ENCODE results near the gene IMPA2.
"Not testable (repeated sequence)": the region's sequence is repeated elsewhere in the genome, so short reads cannot be mapped to it uniquely, and the experiment has no call there.

IMPA2 gene

DNA sequence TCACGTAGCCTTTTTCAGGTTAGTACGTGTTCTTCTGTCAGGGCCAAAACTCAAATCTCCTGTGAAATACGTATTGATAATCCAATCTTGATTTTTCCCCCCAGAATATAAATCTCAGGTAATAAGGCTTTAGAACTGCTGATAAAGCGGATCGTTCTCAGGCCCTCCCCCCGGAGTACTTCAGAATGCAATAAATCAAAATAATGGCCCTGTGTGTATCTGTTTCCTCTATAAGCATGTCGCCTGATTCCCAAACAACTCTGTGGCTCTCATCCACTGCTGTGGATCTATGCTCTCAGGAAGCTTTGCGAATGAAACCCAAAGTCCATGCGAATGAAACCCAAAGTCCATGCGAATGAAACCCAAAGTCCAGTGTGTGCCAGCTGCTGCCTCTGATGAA is 49.4 kb downstream of the IMPA2 start:
- no peak for DNase-seq

DNA sequence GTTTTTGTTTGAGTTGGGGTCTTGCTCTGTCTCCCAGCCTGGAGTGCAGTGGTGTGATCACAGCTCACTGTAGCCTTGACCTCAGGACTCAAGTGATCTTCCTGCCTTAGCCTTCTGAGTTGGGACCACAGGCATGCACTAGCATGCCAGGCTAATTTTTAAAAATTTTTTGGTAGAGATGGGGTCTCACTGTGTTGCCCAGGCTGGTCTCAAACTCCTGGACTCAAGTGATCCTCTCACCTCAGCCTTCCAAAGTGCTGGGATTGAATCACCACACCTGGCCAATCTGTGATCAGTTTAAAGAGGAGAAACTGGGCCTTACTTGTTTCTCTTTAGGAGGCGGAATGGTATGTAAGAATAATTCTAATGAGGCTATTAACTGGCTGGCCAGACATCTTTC is 49.9 kb downstream of the IMPA2 start:
- no peak for DNase-seq

DNA sequence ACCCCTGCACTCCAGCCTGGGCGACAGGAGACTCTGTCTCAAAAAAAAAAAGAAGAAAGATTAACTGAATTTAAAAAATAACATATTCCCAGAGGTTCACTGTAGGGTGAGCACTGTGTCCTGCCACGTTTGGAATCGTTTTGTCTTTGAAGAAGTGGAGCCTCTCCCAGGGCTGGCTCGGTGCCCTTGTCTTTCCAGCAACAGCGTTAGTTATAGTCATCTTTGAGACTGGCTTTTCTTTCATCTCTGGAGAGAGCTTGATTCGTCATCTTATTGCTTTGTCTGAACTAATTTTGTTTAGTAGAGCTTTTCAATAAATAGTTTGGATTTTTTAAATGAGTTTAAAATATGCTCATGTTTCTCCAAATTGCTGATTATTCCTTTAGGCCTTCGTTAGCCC is 50.5 kb downstream of the IMPA2 start:
- no peak for DNase-seq

DNA sequence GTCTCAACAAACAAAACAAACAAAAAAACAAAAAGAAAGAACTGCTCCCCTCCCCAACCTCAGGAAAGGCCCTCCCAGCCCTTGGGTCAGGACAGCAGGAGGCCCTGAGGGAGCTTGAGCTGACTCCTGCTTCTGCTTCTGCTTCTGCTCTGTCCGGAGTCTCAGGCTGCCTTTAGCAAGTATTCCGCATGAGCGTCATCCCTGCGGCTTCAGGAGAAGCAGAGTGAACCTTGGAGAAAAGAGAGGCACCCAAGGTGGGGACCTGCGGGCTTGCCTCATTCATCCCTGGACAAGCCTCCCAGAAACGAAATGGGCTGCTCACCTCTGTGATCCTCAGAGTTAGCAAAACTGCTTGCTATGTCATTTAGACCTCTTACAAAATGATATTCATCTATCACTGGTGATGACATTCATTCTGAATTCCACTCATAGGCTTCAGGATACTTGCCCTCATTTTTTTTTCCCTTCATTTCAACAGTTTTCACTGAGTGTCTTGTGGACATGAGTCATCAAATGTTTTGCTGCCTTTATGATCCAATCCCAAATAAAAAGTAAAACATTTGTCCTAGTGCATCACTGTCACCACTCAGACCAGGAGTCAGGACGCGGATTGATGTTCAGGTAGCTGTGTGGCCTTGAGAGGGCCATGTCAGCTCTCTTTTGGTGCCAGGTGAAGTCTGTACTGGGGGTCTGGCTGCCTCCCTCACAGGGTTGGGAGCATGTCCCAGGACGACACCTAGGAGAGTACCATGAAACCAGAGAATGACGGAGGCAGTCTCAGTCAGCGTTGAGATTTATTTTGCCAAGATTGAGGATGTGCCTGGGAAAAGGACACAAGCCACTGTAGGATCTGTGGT is 51.7 kb downstream of the IMPA2 start:
- no peak for DNase-seq

DNA sequence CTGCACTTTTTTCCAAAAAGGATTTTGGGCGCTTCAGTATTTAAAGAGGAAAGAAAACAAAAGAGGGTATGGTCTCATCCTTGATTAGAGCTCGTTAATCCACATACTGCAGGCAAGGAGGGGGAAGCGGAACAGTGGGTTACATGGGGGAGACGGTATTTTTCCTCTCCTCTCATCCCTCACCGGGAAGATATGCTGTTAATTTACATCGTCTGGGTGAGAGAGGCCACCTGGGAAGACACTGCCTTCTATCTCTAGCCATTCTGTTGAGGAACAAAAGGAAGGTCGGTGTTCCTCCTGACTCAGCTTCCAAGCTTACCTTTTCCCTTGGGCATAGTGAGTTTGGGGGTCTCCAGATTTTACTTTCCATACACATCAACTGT is 52.3 kb downstream of the IMPA2 start:
- DNase-seq, result no peak

DNA sequence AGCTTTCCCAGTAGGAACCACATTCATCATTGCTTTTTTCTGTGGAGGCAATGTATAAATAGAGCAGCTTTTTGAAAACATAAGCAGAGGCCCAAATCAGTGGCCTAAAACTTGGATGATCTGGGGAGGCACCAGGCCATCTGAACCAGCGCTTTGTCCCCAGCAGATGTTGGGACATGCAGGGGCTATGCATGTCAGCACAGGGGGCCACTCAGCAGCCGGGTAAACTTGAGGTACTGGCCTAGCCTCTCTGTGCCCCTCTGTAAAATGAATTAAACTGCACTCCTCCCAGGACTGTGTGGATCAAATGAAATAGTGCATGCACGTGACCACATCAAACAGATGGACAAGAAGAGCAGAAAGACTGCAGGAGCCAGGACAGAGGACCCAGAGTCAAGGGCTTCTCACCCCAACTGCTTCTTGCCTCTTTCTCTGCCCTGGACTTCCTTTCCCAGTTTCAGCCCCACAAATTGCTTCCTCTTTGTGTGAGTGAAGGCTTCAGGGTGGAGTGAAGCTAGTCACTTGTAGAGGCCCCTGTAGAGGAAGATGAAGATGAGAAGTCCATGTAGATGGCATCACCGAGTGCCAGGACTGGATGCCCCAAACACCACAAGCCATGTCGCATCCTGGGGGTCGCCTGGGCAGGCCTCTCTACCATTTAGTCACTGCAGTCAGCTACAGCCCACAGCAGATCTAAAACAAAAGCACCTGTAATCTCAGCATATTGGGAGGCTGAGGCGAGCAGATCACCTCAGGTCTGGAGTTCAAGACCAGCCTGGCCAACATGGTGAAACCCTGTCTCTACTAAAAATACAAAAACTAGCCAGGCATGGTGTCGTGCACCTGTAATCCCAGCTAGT is 53.2 kb downstream of the IMPA2 start:
- DNase-seq, result no peak

DNA sequence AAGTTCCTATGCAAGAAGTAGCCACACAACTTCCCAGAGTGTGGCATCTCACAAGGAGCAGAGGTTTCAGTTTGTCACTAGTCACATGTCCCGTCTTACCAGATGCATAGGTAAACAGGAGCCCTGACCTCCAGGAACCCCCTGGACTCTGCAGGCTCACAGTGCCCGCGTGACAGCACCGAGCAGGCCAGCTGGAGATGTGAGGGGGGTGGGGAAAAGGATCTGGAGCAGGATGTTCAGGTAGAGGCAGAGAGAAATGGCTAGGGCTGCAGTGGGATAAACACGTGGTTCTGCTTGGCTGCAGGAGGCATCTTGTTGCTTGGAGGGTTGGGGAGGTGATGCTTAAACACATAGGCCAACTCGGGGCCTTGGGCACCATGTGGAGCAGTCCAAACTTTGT is 54.2 kb downstream of the IMPA2 start:
- no peak for DNase-seq

DNA sequence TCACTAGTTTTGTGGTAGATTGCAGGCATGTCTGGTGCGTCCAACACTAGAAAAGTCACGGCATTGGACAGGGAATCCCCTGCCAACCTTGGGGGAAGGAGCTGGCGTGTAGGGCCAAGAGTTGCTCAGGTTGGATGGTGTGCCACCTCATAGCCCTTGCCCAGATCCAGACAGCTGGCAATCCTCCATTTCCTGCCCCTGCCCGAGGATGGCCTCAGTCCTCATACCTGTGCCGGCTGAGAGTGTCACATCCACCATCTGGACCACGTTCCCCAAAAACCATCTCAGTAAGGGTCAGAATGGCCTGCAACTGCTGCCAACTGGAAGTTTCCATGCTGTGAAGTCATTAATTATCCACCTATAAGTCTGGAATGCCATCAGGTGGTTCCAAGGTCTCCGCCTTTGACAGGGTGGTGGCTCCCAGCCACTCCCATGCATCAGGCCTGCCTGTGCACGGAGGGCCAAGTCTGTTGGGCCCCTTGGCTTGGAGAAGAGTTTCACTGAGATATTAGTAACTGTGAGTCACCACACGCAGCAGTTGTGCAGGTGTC is 55.0 kb downstream of the IMPA2 start:
- no peak for DNase-seq

DNA sequence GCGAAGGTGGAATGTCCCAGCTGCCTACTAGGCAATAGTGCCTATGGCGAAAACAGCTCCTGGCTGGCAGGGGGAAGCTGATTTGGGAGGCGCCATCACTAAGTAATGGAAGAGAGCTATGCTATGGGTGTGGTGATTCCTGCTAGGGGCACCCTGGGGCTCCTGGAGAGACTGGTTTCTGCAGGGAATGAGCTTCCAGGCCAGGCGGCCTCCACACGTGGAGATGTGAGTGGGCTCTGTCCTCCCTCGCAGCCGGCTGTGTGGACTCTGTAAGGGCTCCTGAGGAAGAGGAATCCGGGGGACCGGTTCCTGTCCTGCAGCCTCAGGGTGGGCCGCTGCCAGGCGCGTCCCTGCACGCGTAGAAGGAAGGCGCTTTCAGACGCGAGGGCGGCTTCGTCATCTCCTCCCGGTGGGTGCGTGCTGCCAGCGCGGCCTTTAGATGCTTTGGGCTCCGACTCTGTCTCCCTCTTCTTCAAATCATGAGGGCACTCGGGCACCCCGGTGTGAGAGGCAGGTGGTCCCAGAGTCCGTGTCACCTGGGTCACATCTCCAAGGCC is 56.9 kb downstream of the IMPA2 start:
- no peak for DNase-seq

DNA sequence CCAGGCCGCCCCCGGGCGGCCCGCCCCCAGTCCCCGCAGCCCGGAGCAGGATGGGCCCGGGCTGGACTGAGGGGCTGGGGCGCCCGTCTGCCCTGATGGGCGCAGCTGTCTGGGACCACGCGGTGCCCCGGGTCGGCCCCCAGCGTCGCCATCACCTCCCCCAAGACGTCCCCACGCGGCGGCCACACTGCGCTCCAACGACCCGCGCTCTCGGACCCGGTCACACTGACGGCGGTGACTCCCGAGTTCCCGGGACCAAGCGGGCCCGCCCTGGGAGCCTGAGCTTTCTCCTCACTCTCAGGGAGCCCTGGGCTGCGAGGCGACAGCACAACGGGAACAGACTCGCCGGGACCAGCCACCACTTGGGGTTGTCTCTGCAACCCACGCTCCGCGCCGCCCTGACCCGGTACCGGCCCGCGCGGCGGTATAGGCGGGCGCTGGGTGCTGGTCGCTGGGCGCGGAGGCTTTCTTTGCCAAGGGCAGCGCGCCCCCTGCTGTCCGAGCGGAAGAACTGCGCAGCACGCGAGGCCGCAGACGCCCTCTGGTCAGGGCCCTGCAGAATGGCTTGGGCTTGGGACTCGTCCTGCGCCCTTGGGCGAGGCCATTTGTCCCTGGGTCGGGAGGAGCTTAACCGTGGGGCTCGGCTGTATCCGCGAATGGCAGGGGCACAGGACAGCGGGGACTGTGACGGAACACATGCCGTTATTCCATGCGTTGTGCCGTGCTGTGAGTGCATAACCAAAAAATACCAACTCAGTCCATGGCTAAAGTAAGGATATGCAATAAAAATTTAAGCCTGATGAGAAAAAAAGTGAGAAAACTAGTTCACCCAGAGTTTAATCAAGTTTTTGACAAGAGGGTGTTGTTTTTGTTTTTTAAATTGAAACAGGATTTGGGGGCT is 57.6 kb downstream of the IMPA2 start:
- DNase-seq, result peak; percentile 71

DNA sequence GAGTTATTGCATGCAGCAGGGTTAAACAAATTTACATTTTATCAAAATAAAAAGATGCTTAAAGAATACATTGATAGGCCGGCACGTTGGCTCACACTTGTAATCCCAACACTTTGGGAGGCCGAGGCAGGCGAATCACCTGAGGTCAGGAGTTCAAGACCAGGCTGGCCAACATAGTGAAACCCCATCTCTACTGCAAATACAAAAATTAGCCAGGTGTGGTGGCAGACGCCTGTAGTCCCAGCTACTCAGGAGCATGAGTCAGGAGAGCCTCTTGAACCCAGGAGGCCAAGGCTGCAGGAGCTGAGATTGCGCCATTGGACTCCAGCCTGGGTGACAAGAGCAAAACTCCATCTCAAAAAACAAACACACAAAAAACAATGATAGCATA is 58.2 kb downstream of the IMPA2 start:
- not testable (repeated sequence) for DNase-seq

DNA sequence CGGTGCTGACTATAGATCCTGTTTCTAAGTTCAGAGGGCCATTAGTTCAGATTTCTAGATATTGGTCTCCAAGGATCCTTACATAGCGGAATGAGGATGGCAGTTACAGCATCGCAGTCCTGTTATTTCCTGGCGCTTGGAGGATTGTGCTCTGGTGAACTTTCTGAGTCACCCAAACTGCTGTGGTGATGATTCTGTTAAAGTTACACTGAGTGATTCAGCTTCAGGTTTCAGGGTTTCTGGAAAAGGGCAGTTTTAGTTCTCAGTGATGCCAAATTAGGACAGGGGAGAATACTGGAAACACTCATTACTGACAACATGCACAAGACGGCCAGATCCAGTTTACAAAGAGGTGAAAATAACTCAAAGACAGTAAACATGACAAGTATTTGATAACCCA is 60.3 kb downstream of the IMPA2 start:
- DNase-seq, result no peak

DNA sequence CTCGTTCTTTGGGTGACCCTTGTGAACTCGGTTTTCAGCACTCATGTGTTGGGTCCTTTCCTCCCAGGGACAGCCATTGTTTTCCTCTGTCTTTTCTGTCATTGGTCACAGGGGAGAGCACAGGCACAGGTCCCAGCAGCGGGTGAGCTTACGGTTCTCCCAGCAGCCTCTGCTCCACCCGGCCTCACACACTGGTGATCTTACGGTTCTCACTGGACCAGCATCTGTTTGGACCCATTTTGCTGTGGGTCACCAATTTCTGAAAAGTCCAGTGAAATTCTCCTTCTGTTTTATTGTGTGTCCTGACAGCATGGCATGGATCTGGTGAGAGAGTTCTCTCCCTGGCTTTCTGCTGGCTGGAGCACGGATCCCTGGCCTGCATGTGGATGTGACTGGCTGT is 62.5 kb downstream of the IMPA2 start:
- DNase-seq, result no peak

DNA sequence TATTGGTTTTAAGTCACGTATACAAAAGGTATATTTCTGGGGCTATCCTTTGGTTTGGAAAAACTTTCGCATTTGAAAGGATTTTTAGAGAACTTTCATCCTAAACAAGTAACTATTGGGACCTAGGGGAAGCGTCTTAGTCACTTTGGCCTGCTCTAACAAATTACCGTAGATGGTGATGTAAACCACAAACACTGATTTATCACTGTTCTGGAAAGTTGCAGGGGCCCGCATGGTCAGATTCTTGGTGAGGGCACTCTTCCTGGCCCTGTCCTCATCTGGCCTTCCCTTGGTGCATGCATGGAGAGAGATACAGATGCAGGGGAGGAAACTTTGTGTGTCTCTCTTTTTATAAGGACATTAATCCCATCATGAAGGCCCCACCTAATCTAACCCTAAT is 63.3 kb downstream of the IMPA2 start:
- DNase-seq, result no peak

DNA sequence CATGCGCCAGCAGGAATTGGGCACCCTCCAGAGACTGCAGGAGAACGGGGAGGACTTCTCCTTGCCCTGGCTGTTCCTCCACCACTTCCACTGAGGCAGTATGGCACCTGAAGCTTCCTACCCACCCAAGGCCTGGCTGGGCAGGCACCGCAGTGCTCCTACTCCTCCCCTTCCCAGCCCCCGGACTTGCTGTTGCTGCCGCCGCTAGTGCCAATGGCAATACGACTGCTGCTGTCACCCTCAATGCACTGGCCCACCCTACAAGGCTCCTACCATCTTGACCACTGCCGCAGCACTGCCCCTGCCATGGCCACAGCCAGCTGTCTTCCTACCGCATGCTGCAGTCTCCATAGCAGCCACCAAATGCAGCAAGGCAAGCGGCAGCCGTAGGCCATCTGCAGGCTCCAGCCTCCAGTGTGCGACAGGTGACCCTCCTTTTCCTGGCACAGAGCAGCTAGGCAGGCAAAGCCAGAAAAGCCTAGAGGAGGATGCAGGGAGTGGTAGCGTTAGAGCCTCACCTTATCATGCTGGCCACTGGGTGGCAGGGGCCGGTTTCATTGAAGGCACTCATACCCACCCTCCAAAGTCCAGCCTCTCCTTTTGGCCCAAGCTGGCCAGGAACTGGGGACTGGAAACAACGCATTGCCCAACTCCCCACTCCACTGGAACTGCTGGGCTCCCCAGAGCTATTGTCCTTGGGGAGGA is 64.9 kb downstream of the IMPA2 start:
- no peak for DNase-seq

DNA sequence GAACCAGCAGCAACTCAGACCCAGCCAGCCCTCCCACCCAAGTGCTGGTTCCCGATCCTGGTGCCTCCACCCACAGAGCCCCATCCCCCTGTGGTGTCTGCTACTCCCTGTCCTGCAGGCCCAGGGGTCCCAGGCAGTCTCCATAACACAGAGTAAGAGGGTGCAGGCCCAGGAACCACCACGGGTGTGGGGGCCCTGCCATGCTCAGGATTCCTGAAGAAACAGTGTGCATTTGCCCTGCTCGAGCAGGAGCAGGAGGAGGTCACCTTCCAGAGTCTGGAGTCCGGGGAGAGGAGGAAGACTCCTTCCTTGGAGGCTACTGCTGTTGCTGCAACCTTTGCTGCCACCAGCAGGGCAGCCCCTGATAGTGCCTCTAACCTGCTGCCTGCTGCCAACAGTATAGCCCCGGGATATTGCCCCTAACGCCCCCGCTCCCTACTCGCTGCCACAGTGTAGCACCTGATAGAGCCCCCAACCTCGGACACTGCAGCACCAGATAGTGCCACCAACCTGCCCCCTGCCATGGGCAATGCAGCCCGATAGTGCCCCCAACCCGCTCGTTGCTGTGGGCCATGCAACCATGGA is 65.5 kb downstream of the IMPA2 start:
- DNase-seq, result no peak

DNA sequence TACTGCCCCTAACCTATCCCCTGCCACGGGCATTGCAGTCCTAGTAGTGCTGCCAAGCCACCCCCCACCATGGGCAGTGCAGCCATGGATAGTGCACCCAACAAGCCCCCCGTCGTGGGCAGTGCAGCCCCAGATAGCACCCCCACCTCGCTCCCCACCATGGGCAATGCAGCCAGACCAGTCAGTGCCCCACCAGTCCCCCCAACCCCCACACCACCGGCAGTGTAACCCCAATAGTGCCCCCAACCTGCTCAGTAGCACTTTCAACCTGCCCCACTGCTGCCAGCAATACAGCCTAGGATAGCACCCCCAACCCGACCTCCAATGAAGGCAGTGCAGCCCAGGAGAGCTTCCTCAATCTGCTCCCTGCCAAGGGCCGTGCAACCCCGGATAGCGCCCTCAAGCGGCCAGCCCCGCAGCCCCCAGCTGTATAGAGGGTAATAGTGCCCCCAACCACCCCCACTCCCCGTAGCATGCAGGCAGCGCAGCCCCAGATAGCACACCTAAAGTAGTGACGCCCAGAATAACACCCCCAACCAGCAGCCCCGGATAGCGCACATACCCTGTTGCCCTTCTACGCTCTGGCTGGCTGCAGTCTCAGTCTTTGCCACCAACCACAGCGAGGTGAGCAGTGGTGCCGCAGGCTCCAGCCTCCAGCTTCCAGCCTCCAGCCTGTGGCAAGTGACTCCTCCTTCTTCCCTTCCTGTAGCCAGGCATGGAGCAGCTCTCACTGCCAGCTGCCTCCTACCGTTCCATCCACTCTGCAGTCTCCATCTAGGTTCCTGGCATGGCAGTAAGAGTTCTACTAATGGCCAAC is 66.9 kb downstream of the IMPA2 start:
- DNase-seq, result no peak

DNA sequence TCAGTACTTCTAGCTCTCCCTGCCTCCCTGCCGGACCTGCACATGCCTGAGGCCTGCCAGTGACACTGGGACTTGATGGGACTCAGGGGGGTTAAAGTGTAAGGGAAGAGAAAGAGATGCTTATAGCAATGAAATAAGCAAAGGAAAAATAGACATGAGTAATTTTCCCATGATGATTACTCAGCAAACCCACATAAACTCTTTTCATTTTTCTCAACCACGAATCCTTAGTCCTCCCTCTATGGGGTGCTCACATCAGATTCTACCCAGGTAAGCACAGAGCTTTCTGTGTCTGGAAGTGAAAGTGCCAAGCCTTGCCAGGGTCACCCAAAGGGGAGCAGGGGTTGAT is 67.5 kb downstream of the IMPA2 start:
- no peak for DNase-seq

DNA sequence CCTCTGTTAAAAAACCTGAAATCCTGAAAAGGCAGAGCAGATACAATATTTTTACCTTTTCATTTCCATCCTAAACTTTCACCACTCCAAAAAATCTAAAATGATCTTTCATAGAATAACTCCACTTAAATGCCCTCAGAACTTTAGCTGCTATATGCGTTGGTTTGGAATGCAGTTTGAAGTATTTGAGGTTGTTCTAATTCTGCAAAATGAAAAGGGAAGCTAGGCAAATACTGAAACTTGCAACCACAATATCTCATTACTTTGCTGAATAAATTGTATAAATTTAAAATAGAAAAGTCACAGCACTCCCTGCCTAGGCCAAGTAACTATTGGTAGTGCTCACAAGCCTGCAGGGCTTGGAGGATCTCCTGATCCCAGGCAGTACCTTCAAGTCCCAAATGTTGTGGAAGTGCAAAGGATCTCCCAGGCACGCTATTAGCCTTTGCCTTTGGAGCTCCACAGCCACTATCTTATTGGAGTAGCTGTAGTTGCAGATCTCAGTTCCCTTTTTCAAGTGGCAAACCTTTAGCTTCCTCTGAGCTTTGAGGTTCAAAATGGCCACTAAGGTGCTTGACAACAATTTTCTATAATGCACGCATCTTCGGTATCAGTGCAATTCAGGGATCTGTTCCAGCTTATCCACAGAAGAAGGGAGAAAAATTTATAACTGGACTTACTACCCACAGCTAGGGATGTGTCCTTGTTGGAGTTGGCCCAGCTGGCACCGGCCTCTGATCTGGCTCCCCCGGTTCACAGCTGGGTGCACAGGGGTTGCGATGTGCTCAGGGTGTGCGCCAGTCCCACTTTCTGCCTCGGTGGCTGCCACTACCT is 68.9 kb downstream of the IMPA2 start:
- no peak for DNase-seq

DNA sequence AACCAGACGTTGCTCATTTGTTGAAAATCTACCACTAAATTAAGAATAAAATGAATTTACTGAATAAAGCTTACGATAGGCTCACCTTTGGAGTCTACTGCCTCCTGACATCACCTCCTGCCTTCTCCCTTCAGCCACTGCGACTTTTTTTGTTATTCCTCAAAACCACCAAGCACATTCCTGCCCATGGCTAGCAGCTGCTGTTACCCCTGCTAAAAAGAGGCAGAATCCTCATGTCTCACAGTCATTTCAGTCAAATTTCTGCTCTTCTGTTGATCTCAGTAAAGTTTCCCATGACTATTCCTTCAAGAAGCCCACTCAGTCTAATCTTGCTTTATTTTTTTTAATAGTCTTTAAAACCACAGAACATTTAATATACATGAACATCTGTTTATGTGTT is 71.6 kb downstream of the IMPA2 start:
- no peak for DNase-seq

All from CD4-positive, alpha-beta T cell treated with Interleukin-10 for 1 hour (primary cell).